HT1080 (cell line): ENCODE results near the gene ADAM23. TPM values are rescaled to one million over a fixed set of nuclear protein-coding genes. Genes with fewer than 3 reads are reported as not detected.
"Not testable (repeated sequence)": the region's sequence is repeated elsewhere in the genome, so short reads cannot be mapped to it uniquely, and the experiment has no call there.

ENCODE experiments used
- DNase-seq: peaks from one replicate; pipeline ENCODE4 v3.0.0-alpha.2; 2015; ENCODE audit warnings: low read depth
- polyA plus RNA-seq, 2 experiments: library from polyadenylated mRNA; depleted of rRNA; stranded (reverse); fragments of >200 nt; gene quantifications; 2 replicates each; pipeline ENCODE4 v1.2.3, GENCODE V29; 2015
- total RNA-seq: library from RNA; depleted of rRNA; stranded (reverse); fragments of >200 nt; shearing (Covaris generic); gene quantifications from 2 replicates; pipeline ENCODE4 v1.2.3, GENCODE V29; 2014; rRNA removed

The ADAM23 gene
- 3.2 and 3.6 TPM in 2 replicates for total RNA-seq
- 12.9 and 14.7 TPM in 2 replicates for polyA plus RNA-seq (2015; cell fraction: cytosol; rRNA removed)
- 7.1 and 11.6 TPM in 2 replicates for polyA plus RNA-seq (2015; cell fraction: nucleus; rRNA removed)

GRCh38 chr2:206442833-206443734, at the start of gene ADAM23:
ADAM23 (plus strand) TSS chr2:206443532; CDS start chr2:206443867, 335 bp downstream.
- peak; percentile 32 for DNase-seq

DNA sequence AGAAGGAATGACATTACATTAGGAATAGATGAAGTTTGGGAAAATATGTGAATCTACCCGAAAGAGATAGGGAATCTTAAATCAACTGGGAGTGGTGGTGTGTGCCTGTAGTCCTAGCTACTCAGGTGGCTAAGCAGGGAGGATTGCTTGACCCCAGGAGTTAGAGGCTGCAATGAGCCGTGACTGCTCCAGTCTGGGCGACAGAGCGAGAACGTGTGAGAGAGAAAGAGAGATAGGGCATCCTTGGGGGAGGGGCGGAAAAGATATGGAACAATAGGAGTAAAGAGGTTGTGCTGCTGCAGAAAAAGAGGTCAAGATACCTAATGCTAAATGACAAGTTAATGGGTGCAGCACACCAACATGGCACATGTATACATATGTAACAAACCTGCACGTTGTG, 47.1 kb upstream of the ADAM23 start:
- no peak for DNase-seq

- DNase-seq, result not testable (repeated sequence)
These were observed 40.3 kb upstream of the ADAM23 start for GRCh38 chr2:206402956-206403569.

GRCh38 chr2:206408323-206409320, 34.7 kb upstream of the ADAM23 start:
- no peak for DNase-seq

GRCh38 chr2:206410714-206411113, 32.6 kb upstream of the ADAM23 start:
- no peak for DNase-seq

DNA sequence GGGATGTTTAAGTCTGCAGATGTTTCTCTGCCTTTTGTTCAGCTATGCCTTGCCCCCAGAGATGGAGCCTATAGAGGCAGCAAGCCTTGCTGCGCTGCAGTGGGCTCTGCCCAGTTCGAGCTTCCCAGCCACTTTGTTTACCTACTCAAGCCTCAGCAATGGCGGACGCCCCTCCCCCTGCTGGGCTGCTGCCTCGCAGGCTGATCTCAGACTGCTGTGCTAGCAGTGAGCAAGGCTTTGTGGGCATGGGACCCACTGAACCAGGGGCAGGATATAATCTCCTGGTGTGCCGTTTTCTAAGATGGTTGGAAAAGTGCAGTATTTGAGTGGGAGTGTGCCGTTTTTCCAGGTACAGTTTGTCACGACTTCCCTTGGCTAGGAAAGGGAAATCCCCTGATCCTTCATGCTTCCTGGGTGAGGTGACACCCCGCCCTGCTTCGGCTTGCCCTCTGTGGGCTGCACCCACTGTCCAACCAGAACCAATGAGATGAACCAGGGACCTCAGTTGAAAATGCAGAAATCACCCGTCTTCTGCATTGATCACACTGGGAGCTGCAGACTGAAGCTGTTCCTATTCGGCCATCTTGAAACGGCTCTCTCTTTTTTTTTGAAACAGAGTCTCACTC, 27.6 kb upstream of the ADAM23 start:
- no peak for DNase-seq

- DNase-seq, result no peak
These were observed 24.4 kb upstream of the ADAM23 start for GRCh38 chr2:206418968-206419367.

GRCh38 chr2:206420721-206421120, 22.6 kb upstream of the ADAM23 start:
- no peak for DNase-seq

GRCh38 chr2:206422493-206422892, 20.8 kb upstream of the ADAM23 start:
- DNase-seq, result no peak

DNA sequence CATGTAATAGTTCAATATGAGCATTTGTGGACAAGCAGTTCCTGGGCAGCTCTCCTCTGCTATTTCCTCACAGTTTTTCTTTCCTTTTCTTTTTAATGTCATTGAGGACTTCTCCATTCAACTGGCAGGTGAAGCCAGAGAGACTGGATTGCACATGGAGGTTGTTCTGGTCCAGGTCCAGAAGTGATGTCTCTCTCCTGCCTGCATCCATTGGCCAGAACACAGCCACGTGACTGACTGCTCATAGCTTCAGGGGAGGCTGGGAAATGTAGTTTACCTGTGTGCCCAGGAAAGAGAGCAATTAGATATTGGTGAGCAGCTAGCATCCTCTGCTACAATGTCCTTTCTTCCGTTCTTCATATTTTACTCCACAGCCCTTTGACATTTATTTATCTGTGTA, 20.2 kb upstream of the ADAM23 start:
- DNase-seq, result peak; percentile 32

DNA sequence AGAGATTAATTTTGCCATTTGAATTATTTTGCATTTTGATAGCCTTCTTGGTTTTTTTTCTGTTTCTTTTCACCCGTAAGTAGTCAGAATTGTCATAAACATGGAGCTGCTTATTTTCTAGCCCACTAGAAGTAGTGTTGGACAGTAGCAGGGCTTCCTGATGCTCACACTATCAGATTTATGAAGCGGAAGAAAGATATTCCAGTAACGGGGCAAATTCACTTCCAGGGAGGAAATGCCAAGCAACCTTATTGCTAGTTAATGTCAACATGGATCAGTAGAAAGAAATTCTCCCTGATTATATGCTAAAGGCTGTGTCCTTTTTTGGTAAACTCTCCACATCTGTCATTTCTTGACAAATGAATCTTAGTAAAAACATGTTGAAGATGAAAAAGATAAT, 19.2 kb upstream of the ADAM23 start:
- DNase-seq, result no peak

DNA sequence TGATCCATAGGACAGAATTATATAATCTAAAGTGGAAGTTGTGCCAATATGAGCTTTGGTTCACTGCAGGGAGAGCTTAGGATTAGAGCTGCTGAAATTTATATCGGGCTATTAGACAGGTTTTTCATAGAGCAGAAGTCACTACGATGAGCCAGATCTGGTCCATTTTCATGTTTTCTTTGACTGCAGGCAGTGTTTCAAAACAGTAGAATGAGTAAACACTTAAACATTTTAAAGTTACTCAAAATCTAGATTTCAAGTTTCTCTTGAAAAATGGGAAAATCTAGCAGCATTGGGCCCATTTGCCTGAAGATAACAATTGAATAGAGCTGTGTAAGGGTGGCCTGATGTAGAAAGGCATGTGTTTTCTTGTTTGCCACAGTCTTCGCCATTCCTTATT, 14.5 kb upstream of the ADAM23 start:
- DNase-seq, result no peak

GRCh38 chr2:206430452-206430851, 12.9 kb upstream of the ADAM23 start:
- DNase-seq, result no peak

DNA sequence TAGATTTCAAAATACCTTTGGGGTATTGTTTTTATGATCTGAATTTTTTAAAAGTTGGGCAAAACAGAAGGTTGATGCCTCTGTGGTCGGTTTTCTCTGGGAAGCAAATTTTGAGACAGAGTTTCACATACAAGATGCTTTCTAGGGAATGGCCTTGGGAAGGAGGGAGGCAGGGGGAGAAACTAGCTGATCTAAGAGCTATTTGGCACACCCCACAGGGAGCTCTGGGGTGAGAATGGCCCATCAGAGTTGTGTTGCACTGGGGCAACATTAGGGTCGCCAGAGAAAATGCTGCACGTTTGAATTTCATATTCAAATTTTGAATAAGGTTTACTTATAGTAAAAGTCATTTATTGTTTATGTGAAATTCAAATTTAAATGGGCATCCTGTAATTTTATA, 11.9 kb upstream of the ADAM23 start:
- DNase-seq, result no peak

GRCh38 chr2:206432193-206433082, 10.9 kb upstream of the ADAM23 start:
- DNase-seq, result no peak

DNA sequence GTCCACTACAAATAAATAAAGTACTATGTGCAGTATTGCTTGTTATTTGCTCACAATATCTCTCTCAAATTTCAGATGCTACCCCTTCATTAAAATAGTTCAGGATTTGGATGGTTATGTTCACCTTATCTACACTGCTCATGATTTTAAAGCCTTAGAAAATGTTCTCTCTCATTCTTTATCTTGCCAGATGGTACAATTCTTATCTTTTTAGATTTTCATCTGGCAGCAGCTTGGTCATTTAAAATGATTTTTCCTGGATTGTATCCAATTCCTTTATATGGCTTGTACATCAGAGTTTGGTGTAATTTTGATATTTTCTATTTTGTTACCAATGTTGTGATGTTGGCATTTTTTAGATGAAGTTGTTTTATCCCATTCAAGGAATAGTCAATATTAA, 10.1 kb upstream of the ADAM23 start:
- no peak for DNase-seq

- DNase-seq, result no peak
These were observed 9.6 kb upstream of the ADAM23 start for GRCh38 chr2:206433686-206434085.

DNA sequence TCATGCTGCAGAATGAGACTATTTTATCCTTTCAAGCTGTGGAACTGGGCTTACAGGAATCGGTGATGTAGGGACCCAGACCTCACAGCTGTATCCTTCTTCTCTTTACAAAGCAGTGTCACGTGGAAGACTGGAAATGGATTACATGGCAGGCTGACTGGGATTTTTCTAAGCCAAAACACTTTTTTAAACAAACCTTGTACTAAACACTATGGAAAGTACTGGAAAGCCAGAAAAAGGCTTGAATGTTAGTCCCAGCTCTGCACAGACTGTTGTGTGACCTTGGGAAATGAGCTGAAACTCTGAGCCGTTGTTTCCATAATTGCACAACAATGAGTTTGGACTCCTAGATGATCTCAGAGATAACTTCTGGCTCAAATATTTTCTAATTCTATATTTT, 7.6 kb upstream of the ADAM23 start:
- no peak for DNase-seq

GRCh38 chr2:206438196-206438724, 5.1 kb upstream of the ADAM23 start:
- DNase-seq, result no peak

DNA sequence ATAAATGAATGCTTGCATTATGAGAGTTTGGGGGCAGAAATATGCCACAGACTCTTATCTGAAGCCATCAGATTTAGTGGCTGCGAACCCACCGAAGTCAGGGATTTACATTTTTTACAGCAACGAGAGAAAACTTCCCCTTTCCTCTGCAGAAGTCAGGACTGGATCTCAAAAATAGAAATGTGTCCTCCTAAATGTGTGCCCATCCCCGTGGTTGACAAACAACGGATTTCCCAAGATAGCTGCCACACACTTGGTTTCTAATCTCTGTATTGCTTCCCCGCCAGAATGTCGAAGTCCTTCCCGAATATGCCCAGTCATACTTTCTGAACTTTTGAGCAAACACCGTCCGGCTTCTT, 879 bp upstream of the ADAM23 start:
- DNase-seq, result no peak
